HuH-7.5 (cell line): Measurements from ENCODE around the gene SLFN5.
"Not testable (repeated sequence)": the region's sequence is repeated elsewhere in the genome, so short reads cannot be mapped to it uniquely, and the experiment has no call there.

ENCODE experiments used
- DNase-seq: peaks from one replicate; pipeline ENCODE4 v3.0.0; 2011; ENCODE audit warnings: low spot score

Gene SLFN5

GRCh38 chr17:35291802-35292201 is 48.9 kb downstream of the SLFN5 start:
- DNase-seq, result no peak

GRCh38 chr17:35293151-35293847 is 50.4 kb downstream of the SLFN5 start:
- DNase-seq, result no peak

GRCh38 chr17:35294756-35295155 is 51.9 kb downstream of the SLFN5 start:
- no peak for DNase-seq

- DNase-seq, result no peak
Measured at GRCh38 chr17:35295686-35296085, 52.8 kb downstream of the SLFN5 start.

GRCh38 chr17:35297666-35298065 is 54.8 kb downstream of the SLFN5 start:
- DNase-seq, result no peak

GRCh38 chr17:35298639-35299038 is 55.8 kb downstream of the SLFN5 start:
- DNase-seq, result no peak

GRCh38 chr17:35299135-35299534 is 56.3 kb downstream of the SLFN5 start:
- no peak for DNase-seq

GRCh38 chr17:35309345-35309744 is 66.5 kb downstream of the SLFN5 start:
- DNase-seq, result not testable (repeated sequence)

- DNase-seq, result no peak
Measured at GRCh38 chr17:35312346-35312745, 69.5 kb downstream of the SLFN5 start.

- peak; percentile 39 for DNase-seq
Measured at GRCh38 chr17:35312790-35313711, 70.2 kb downstream of the SLFN5 start.

- DNase-seq, result no peak
Measured at GRCh38 chr17:35313875-35314409, 71.1 kb downstream of the SLFN5 start.

- no peak for DNase-seq
Measured at GRCh38 chr17:35314415-35315216, 71.7 kb downstream of the SLFN5 start.

- no peak for DNase-seq
Measured at GRCh38 chr17:35315283-35315682, 72.4 kb downstream of the SLFN5 start.

GRCh38 chr17:35315971-35316370 is 73.1 kb downstream of the SLFN5 start:
- no peak for DNase-seq

GRCh38 chr17:35322749-35323148 is 79.9 kb downstream of the SLFN5 start:
- no peak for DNase-seq
